ENCODE measurements around the gene H6PD. TPM values are rescaled to one million over a fixed set of nuclear protein-coding genes. Genes with fewer than 3 reads are reported as not detected.

H6PD gene
- total and polyA plus RNA-seq, 2 donors from 2014 or later: 5.7 to 64.3 TPM

GRCh38 chr1:9239622-9240401 lies 5.2 kb downstream of the H6PD start:
- no peak for DNase-seq
- Histone ChIP-seq H3K4me3 (ENCODE audit: low read length in 3 of 3) (no peak overlapping the region), H3K36me3 (ENCODE audit: control insufficient read depth in 2 of 3, insufficient read depth in 3 of 3, low read length in 3 of 3) (peaks cover 0 to 2% (median 0%) of the 10 kb centered on the region in 3 donors), H3K4me1 (ENCODE audit: control insufficient read depth in 2 of 3, insufficient read depth in 2 of 3, low read depth in 1 of 3, low read length in 3 of 3) (peaks cover 0 to 28% (median 26%) of the 10 kb centered on the region in 3 donors), H3K9ac (ENCODE audit: low read length in 3 of 3) (peak overlapping the region in 1 of 3 donors; percentile 8), H3K27me3 (ENCODE audit: control insufficient read depth, insufficient read depth, low read length) (no peaks in the 10 kb centered on the region), H3K27ac (ENCODE audit: low read depth in 2 of 2, low read length in 2 of 2) (peak overlapping the region; percentile 43 to 51), H3K9me3 (ENCODE audit: control insufficient read depth in 2 of 3, insufficient read depth in 1 of 3, low read length in 3 of 3) (no peaks in the 10 kb centered on the region)
- TF ChIP-seq CTCF (IDR thresholded peaks at IDR 0.05; ENCODE audit: borderline replicate concordance, extremely low read depth, insufficient read depth): no peak
- intact Hi-C loops (cut with DNase I): no loop called here
- no peak for FAIRE-seq

GRCh38 chr1:9240914-9241820 lies 6.6 kb downstream of the H6PD start:
- intact Hi-C loops (cut with DNase I): no loop called here
- no peak for DNase-seq
- TF ChIP-seq CTCF (IDR thresholded peaks at IDR 0.05; ENCODE audit: borderline replicate concordance, extremely low read depth, insufficient read depth): no peak
- Histone ChIP-seq H3K36me3 (ENCODE audit: control insufficient read depth in 2 of 3, insufficient read depth in 3 of 3, low read length in 3 of 3) (peaks cover 0 to 4% (median 2%) of the 10 kb centered on the region in 3 donors), H3K4me3 (ENCODE audit: low read length in 3 of 3) (no peak overlapping the region), H3K4me1 (ENCODE audit: control insufficient read depth in 2 of 3, insufficient read depth in 2 of 3, low read depth in 1 of 3, low read length in 3 of 3) (peaks cover 0 to 27% (median 26%) of the 10 kb centered on the region in 3 donors), H3K27me3 (ENCODE audit: control insufficient read depth, insufficient read depth, low read length) (no peaks in the 10 kb centered on the region), H3K27ac (ENCODE audit: low read depth in 2 of 2, low read length in 2 of 2) (no peak overlapping the region), H3K9me3 (ENCODE audit: control insufficient read depth in 2 of 3, insufficient read depth in 1 of 3, low read length in 3 of 3) (no peaks in the 10 kb centered on the region), H3K9ac (ENCODE audit: low read length in 3 of 3) (no peak overlapping the region)
- FAIRE-seq: no peak

- DNase-seq (no peak), FAIRE-seq (no peak)
- Histone ChIP-seq H3K36me3 (ENCODE audit: control insufficient read depth in 2 of 3, insufficient read depth in 3 of 3, low read length in 3 of 3) (peaks cover 0 to 4% (median 4%) of the 10 kb centered on the region in 3 donors), H3K9ac (ENCODE audit: low read length in 3 of 3) (no peak overlapping the region), H3K4me3 (ENCODE audit: low read length in 3 of 3) (no peak overlapping the region), H3K27ac (ENCODE audit: low read depth in 2 of 2, low read length in 2 of 2) (no peak overlapping the region), H3K9me3 (ENCODE audit: control insufficient read depth in 2 of 3, insufficient read depth in 1 of 3, low read length in 3 of 3) (no peaks in the 10 kb centered on the region), H3K4me1 (ENCODE audit: control insufficient read depth in 2 of 3, insufficient read depth in 2 of 3, low read depth in 1 of 3, low read length in 3 of 3) (peaks cover 0 to 26% (median 25%) of the 10 kb centered on the region in 3 donors), H3K27me3 (ENCODE audit: control insufficient read depth, insufficient read depth, low read length) (no peaks in the 10 kb centered on the region)
- intact Hi-C loops (cut with DNase I): no loop called here
- no peak for TF ChIP-seq CTCF (IDR thresholded peaks at IDR 0.05; ENCODE audit: borderline replicate concordance, extremely low read depth, insufficient read depth)
Measured at GRCh38 chr1:9241891-9242290, 7.3 kb downstream of the H6PD start.
